HG03439 (cell line): ENCODE data around the gene MOSPD3.
"Not testable (repeated sequence)": the region's sequence is repeated elsewhere in the genome, so short reads cannot be mapped to it uniquely, and the experiment has no call there.

Source experiments
- ATAC-seq: cut with Tn5 transposase; IDR thresholded peaks from one replicate; pipeline ENCODE4 v1.9.1; 2021; ENCODE audit warnings: mild to moderate bottlenecking, moderate library complexity; ENCODE audit not compliant: unreplicated experiment

The MOSPD3 gene

GRCh38 chr7:100662194-100662776 is 49.9 kb downstream of the MOSPD3 start:
- not testable (repeated sequence) for ATAC-seq
